Activated naive CD8-positive, alpha-beta T cell treated with anti-CD3 and anti-CD28 coated beads for 36 hours (primary cell): ENCODE data around the gene OCLN. TPM values are rescaled to one million over a fixed set of nuclear protein-coding genes. Genes with fewer than 3 reads are reported as not detected.
"Not testable (repeated sequence)": the region's sequence is repeated elsewhere in the genome, so short reads cannot be mapped to it uniquely, and the experiment has no call there.

Experiments
- DNase-seq: peaks from one replicate; pipeline ENCODE4 v3.0.0; 2021
- H3K27ac Mint-ChIP-seq: one replicate; pipeline ENCODE4 v1.8.0; 2022; ENCODE audit warnings: mild to moderate bottlenecking, moderate library complexity, mixed read lengths
- H3K27me3 Mint-ChIP-seq: one replicate; pipeline ENCODE4 v1.8.0; 2022; ENCODE audit warnings: mild to moderate bottlenecking, mixed read lengths
- H3K36me3 Mint-ChIP-seq: one replicate; pipeline ENCODE4 v1.8.0; 2021; ENCODE audit warnings: mild to moderate bottlenecking, mixed read lengths
- H3K4me1 Mint-ChIP-seq: one replicate; pipeline ENCODE4 v1.8.0; 2021; ENCODE audit warnings: mixed read lengths
- H3K4me3 Mint-ChIP-seq: one replicate; pipeline ENCODE4 v1.8.0; 2022; ENCODE audit warnings: mild to moderate bottlenecking, moderate library complexity, mixed read lengths
- H3K9me3 Mint-ChIP-seq: one replicate; pipeline ENCODE4 v1.8.0; 2022; ENCODE audit warnings: mixed read lengths
- total RNA-seq, 2 experiments: library from RNA; stranded (reverse); gene quantifications; one replicate each; pipeline ENCODE4 v1.2.3, GENCODE V29; 2021

The OCLN gene
- total RNA-seq, 2 experiments from 2014 or later = 0.40 to 0.43 TPM

DNA sequence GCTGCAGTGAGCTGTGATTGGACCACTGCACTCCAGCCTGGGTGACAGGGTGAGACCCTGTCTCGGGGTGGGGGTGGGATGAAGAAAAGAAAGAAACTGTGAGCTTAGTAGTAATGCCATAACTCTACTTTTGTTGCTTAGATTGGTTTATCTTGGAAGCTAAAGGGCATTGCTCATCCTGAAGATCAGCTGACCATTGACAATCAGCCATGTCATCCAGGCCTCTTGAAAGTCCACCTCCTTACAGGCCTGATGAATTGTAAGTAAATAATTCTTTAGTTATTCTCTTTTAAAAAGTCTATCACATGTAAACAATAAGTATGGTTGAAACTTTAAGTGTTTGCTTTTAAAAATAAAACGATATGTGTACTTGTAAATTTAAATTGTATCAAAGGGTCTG is 11.4 kb downstream of the OCLN start:
- no peaks in the 10 kb centered on the region for H3K4me1 Mint-ChIP-seq
- peaks cover 14% of the 10 kb centered on the region for H3K27me3 Mint-ChIP-seq
- no peak overlapping the region for H3K4me3 Mint-ChIP-seq
- no peaks in the 10 kb centered on the region for H3K9me3 Mint-ChIP-seq
- H3K36me3 Mint-ChIP-seq = no peaks in the 10 kb centered on the region
- no peak overlapping the region for H3K27ac Mint-ChIP-seq
- no peak for DNase-seq

DNA sequence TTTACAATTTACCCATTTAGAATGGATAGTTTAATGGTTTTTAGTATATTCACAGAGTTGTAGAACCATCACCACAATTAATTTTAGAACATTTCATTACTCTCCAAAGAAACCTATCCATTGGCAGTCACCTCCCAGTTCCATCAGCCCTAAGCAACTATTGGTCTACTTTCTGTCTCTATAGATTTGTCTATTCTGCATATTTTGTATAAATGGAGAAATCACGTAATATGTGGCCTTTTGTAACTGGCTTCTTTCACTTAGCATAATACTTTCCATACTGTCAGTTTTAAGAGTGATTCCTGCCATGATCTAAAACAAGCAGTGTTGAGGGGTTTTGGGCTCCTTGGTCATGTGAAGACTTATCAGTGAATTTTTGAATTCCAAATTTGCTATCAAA is 12.7 kb downstream of the OCLN start:
- Mint-ChIP-seq H3K4me3 (no peak overlapping the region), H3K4me1 (no peaks in the 10 kb centered on the region), H3K9me3 (no peaks in the 10 kb centered on the region), H3K27me3 (peaks cover 8% of the 10 kb centered on the region), H3K27ac (no peak overlapping the region), H3K36me3 (no peaks in the 10 kb centered on the region)
- no peak for DNase-seq

DNA sequence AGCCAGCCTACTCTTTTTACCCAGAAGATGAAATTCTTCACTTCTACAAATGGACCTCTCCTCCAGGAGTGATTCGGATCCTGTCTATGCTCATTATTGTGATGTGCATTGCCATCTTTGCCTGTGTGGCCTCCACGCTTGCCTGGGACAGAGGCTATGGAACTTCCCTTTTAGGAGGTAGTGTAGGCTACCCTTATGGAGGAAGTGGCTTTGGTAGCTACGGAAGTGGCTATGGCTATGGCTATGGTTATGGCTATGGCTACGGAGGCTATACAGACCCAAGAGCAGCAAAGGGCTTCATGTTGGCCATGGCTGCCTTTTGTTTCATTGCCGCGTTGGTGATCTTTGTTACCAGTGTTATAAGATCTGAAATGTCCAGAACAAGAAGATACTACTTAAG is 16.6 kb downstream of the OCLN start:
- Mint-ChIP-seq H3K4me3 (no peak overlapping the region), H3K9me3 (no peaks in the 10 kb centered on the region), H3K36me3 (no peaks in the 10 kb centered on the region), H3K27me3 (no peaks in the 10 kb centered on the region), H3K4me1 (no peaks in the 10 kb centered on the region), H3K27ac (no peak overlapping the region)
- DNase-seq = no peak

DNA sequence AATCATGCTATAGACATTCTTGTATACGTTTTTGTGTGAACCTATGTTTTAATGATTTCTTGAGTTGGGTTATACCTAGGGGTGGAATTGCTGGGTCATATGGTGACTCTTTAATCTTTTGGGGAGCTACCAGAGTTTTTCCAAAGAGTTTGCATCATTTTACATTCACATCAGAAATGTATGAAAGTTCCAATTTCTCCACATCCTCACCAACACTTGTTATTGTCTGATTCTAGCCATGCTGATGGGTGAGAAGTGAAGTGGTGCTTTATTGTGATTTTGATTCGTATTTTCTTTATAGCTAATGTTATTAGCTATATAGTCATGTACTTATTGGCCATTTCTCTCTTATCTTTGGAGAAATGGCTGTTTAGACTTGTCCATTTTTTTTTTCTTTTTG is 18.1 kb downstream of the OCLN start:
- no peak overlapping the region for H3K4me3 Mint-ChIP-seq
- DNase-seq = no peak
- H3K27me3 Mint-ChIP-seq = no peaks in the 10 kb centered on the region
- no peaks in the 10 kb centered on the region for H3K4me1 Mint-ChIP-seq
- no peaks in the 10 kb centered on the region for H3K36me3 Mint-ChIP-seq
- no peak overlapping the region for H3K27ac Mint-ChIP-seq
- no peaks in the 10 kb centered on the region for H3K9me3 Mint-ChIP-seq

DNA sequence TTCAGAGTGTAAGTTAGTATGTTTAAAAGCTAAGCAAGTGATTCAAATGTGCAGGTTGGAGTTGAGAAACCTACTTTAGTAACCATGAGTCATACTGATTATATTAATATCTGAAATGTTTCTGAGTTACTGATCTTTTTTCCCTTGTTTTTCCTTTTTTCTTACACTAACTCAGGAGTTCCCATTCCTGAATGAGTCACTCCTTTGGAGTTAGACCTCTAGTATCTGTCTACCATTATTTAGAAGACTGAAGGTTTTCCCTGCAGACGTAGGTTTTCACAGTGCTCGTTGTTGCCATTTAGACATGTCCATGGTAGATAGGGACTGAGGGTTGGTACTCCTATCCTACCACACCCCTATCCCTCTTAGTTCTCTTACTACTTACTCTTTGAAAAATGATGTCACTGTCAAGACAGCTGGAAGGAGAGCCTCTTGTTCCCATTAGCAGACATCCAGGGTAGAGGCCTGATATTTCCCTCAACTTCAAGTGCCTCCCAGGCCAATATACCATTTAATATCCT is 20.2 kb downstream of the OCLN start:
- H3K4me3 Mint-ChIP-seq = no peak overlapping the region
- no peak for DNase-seq
- H3K4me1 Mint-ChIP-seq = no peaks in the 10 kb centered on the region
- H3K27ac Mint-ChIP-seq = no peak overlapping the region
- H3K27me3 Mint-ChIP-seq = no peaks in the 10 kb centered on the region
- no peaks in the 10 kb centered on the region for H3K36me3 Mint-ChIP-seq
- H3K9me3 Mint-ChIP-seq = no peaks in the 10 kb centered on the region

DNA sequence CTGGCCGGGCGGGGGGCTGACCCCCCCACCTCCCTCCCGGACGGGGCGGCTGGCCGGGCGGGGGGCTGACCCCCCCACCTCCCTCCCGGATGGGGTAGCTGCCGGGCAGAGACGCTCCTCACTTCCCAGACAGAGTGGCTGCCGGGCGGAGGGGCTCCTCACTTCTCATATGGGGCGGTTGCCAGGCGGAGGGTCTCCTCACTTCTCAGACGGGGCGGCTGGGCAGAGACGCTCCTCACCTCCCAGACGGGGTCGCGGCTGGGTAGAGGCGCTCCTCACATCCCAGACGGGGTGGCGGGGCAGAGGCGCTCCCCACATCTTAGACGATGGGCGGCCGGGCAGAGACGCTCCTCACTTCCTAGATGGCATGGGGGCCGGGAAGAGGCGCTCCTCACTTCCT is 23.0 kb downstream of the OCLN start:
- H3K4me1 Mint-ChIP-seq, H3K27me3 Mint-ChIP-seq, H3K27ac Mint-ChIP-seq, H3K4me3 Mint-ChIP-seq, H3K36me3 Mint-ChIP-seq, H3K9me3 Mint-ChIP-seq, DNase-seq: not testable (repeated sequence)

DNA sequence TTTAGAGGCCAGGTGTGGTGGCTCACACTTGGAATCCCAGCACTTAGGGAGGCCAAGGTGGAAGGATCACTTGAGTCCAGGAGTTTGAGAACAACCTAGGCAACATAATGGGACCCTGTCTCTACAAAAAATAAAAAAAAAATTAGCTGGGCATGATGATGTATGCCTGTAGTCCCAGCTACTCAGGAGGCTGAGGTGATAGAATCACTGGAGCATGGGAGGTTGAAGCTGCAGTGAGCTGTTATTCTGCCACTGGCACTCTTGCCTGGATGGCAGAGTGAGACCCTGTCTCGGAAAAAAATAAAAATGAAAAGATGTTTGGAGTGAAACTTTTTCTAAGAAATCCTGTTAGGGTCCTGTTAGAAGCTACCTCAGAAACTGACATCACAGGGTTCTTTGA is 24.2 kb downstream of the OCLN start:
- H3K27me3 Mint-ChIP-seq = peaks cover 3% of the 10 kb centered on the region
- no peak for DNase-seq
- H3K36me3 Mint-ChIP-seq = no peaks in the 10 kb centered on the region
- H3K27ac Mint-ChIP-seq = no peak overlapping the region
- no peaks in the 10 kb centered on the region for H3K4me1 Mint-ChIP-seq
- no peaks in the 10 kb centered on the region for H3K9me3 Mint-ChIP-seq
- H3K4me3 Mint-ChIP-seq = no peak overlapping the region

DNA sequence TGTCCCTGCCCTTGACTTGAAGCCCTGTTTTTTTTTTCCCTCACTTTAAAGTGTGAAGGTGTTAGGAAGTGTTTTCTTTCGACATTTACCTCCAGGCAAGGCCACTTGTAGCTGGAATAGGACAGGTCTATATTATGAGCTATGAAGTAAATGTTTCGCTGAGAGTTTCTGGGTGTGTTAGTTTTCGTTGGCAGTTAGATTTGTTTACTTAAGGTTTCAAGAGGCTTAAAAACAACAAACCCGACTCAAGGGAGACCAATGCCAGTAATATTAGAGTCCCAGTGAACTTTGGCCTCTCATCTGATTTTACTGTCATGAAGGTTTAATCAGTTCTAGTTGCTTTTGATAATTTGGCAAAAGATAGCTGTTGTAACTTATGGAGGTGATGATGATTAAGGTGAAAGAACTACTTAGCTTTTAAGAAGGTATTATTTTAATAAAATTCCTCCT is 25.2 kb downstream of the OCLN start:
- Mint-ChIP-seq H3K27me3 (peaks cover 3% of the 10 kb centered on the region), H3K4me3 (no peak overlapping the region), H3K36me3 (no peaks in the 10 kb centered on the region), H3K4me1 (no peaks in the 10 kb centered on the region), H3K9me3 (no peaks in the 10 kb centered on the region), H3K27ac (no peak overlapping the region)
- DNase-seq = no peak

DNA sequence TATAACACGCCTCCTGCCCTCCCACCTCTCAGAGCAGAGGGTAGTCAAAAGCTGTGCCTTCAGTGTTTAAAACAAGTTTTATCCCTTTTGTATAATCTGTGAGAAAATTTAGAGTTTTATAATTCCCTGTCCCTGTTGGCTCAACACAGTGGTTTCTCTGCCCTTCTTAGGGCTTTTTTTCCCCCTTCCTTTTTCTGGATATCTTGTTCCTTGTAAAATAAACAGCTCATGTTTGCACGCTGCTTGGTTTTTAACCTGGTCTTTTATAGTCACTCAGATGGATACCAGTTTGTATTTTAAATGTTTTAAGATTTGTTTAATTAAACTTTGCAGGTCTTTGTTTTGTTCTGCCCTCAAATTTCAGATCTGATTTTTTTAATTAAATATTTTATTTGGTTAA is 26.7 kb downstream of the OCLN start:
- H3K4me1 Mint-ChIP-seq = no peaks in the 10 kb centered on the region
- H3K27ac Mint-ChIP-seq = no peak overlapping the region
- H3K9me3 Mint-ChIP-seq = no peaks in the 10 kb centered on the region
- H3K27me3 Mint-ChIP-seq = peaks cover 3% of the 10 kb centered on the region
- H3K36me3 Mint-ChIP-seq = no peaks in the 10 kb centered on the region
- no peak for DNase-seq
- H3K4me3 Mint-ChIP-seq = no peak overlapping the region

DNA sequence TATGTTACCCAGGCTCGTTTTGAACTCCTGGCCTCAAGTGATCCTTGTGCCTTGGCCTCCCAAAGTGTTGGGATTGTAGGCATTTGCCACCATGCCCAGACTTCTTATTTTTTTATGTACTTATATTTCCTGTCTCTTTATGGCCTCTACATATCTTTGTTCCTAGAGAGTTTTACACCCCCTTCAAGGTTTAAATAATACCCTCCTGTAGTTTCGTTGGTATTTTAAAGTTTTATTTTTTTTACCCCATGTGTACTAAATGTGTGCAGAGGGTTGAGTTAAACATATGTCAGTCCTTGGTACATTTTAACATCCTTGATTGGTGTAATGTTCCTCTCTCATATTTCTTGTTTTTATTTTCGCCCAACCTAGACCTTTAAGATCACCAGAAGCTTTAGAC is 29.4 kb downstream of the OCLN start:
- Mint-ChIP-seq H3K4me1 (no peaks in the 10 kb centered on the region), H3K36me3 (no peaks in the 10 kb centered on the region), H3K4me3 (no peak overlapping the region), H3K9me3 (no peaks in the 10 kb centered on the region), H3K27me3 (peaks cover 3% of the 10 kb centered on the region), H3K27ac (no peak overlapping the region)
- no peak for DNase-seq

DNA sequence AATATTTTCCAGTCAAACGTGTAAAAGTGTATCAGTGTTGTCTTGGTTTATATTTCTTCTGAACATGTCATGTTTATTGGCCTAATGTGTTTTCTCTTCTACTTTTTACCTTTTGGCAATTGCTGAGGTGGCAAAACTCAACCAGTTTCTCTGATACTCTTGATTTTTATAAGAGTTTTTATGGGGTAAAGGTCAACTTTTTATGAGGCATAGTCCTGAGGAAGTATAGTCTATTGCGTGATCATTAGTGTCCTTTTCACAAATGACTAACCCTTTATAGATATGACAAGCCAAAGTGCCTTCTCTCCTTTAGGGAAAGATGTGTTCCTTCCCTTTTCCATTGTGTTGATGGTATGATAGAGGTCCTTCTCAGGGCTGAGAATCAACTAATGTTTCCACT is 32.9 kb downstream of the OCLN start:
- Mint-ChIP-seq H3K27ac (no peak overlapping the region), H3K36me3 (no peaks in the 10 kb centered on the region), H3K4me3 (no peak overlapping the region), H3K9me3 (no peaks in the 10 kb centered on the region), H3K4me1 (no peaks in the 10 kb centered on the region), H3K27me3 (peaks cover 8% of the 10 kb centered on the region)
- no peak for DNase-seq

DNA sequence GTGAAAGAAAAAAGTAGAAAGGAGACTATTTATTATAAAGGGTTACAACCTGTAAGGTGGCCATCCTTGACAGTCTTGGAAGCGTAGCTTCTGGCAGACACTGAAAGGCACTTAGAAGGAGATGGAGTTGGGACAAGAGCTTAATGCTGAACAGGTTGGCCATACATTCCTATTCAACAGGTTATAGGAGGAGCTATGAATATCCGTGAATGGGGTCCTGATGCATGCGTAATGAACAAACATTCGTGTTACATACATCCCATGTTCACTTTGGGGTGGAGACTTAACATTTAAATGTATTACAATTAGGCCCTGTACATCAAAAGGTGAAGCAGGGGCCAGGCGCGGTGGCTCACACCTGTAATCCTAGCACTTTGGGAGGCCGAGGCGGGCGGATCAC is 34.1 kb downstream of the OCLN start:
- peaks cover 8% of the 10 kb centered on the region for H3K27me3 Mint-ChIP-seq
- no peaks in the 10 kb centered on the region for H3K9me3 Mint-ChIP-seq
- H3K27ac Mint-ChIP-seq = no peak overlapping the region
- H3K4me1 Mint-ChIP-seq = no peaks in the 10 kb centered on the region
- DNase-seq = no peak
- no peaks in the 10 kb centered on the region for H3K36me3 Mint-ChIP-seq
- no peak overlapping the region for H3K4me3 Mint-ChIP-seq

DNA sequence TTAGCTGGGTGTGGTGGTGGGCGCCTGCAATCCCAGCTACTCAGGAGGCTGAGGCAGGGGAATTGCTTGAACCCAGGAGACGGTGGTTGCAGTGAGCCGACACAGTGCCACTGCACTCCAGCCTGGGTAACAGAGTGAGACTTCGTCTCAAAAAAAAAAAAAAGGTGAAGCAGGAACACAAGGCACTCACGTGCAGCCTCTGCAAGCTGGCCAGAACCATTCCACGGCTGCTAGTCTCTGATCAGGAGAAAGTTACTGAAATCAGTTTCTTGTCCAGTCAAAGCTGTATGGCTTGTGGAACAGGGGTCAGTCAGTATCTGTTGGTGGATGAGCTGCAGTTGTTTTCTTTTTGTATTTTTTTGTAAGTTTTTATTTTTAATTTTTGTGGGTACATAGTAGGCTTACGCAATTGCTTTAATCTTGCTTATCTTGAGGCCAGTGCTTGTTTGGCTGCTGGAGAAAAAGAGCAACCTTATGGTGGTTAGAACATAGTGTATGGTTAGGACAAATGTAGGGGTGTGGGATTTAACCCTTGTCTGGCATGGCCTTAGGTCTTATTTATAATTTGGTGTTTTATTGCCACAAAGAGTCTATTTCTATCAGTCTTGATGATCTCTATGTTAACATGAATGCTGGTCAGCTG is 34.7 kb downstream of the OCLN start:
- H3K9me3 Mint-ChIP-seq = no peaks in the 10 kb centered on the region

DNA sequence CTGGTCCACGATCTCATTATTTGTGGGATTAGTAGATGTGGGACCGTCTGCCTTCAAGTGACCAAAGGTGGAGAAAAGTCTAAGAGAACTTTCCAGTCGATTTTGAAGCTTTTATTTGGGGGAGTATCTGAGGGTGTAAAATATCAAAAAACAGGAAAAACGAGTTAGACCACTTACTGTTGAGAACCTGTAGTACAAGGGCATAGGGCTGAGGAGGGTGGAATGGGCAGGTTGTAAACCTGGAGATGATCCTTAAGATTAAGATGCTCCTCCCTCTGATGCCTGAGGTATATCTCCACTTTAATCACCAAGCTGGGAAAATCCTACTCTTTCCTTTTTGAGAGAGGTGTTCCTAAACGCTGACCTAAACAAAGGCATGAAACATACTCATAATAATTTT is 35.4 kb downstream of the OCLN start:
- Mint-ChIP-seq H3K9me3 (no peaks in the 10 kb centered on the region), H3K36me3 (no peaks in the 10 kb centered on the region), H3K4me1 (no peaks in the 10 kb centered on the region), H3K27ac (no peak overlapping the region), H3K27me3 (peaks cover 8% of the 10 kb centered on the region), H3K4me3 (no peak overlapping the region)
- DNase-seq = no peak

More for the DNA sequence above, 34.7 kb downstream of the OCLN start:
- Mint-ChIP-seq H3K27ac (no peak overlapping the region), H3K36me3 (no peaks in the 10 kb centered on the region), H3K4me1 (no peaks in the 10 kb centered on the region), H3K4me3 (no peak overlapping the region), H3K27me3 (peaks cover 8% of the 10 kb centered on the region)
- DNase-seq = no peak

DNA sequence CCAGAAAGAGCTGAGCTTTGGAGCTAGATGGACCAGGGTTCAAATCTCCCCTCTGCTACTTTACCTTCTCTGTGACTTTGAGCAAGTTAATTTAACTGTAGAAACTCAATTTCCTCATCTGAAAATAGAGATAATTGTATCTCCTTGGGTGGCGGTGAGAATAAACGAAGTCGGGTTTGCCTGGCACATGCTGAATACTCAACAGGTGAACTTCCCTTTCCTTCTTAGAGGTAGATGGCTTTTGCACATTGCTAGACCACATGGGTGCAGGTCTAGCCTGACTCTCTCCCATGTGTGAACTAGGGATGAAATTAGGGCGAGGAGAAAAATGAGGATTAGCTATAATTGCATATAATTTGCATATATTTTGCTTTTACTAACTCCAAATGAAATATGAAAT is 36.0 kb downstream of the OCLN start:
- DNase-seq = no peak
- Mint-ChIP-seq H3K9me3 (no peaks in the 10 kb centered on the region), H3K36me3 (no peaks in the 10 kb centered on the region), H3K4me3 (no peak overlapping the region), H3K27me3 (peaks cover 12% of the 10 kb centered on the region), H3K4me1 (no peaks in the 10 kb centered on the region), H3K27ac (no peak overlapping the region)

DNA sequence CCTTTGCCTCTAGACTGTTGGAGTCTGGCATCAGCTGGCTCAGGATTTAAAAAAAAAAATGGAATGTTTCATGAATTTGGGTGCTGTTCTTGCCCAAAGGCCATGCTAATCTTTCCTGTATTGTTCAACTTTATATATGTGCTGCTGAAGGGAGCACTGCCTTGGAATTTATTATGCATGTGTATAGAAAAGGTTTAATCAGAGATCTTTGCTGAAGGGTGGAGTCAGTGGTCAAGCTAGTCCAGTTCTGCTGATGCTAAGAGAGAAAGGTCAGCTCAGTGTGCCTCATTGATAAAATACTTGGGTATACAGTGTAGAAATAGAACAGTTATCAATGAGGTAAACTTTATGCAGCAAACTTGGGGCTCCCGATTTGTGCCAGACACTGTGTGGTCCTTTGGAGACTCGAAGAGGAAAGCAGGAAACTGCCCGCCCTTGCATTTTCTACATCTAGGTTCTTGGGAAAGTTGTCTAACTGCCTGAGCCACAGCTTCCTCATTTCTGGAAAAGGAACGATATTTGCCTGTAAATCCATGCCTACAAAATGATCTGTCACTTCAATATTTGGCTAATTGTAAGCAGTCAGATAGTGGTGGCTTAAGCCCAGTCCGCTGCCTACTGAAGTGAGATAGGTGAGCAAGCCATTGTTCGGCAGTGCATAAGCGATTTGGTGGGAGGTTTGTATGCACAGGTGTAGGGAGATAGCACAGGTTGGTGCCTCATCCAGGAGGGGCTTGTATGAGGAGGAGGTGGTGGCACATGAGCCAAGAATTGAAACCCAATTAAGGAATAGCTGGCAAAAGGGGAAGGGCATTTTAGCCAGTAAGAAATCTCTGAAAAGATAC is 38.2 kb downstream of the OCLN start:
- H3K27me3 Mint-ChIP-seq = peaks cover 14% of the 10 kb centered on the region
- no peak for DNase-seq
- H3K27ac Mint-ChIP-seq = no peak overlapping the region
- no peaks in the 10 kb centered on the region for H3K4me1 Mint-ChIP-seq
- H3K4me3 Mint-ChIP-seq = no peak overlapping the region
- no peaks in the 10 kb centered on the region for H3K9me3 Mint-ChIP-seq
- no peaks in the 10 kb centered on the region for H3K36me3 Mint-ChIP-seq
